Upper lobe of left lung (tissue), 6 donors: ENCODE results near the gene CSPG5. TPM values are rescaled to one million over a fixed set of nuclear protein-coding genes. Genes with fewer than 3 reads are reported as not detected.
A peak's percentile ranks its signal among the peaks of the same experiment; 100 is the strongest.

Experiments used
- ATAC-seq, 2 donors: fragments of 200-7000 bp; cut with Tn5 transposase; one replicate each; pipeline ENCODE4 v1.9.1; 2022; ENCODE audit warnings: mild to moderate bottlenecking in 2 of 2, moderate library complexity in 2 of 2; ENCODE audit not compliant: low FRiP score in 2 of 2
- DNase-seq, 2 donors: peaks; one replicate each; pipeline ENCODE4 v3.0.0-alpha.2; 2019 to 2020
- H3K27ac ChIP-seq, 4 donors: fragments of 200-600 bp; sonication (generic); one replicate each; pipeline ENCODE4 v1.5.1; 2016 to 2019
- H3K27me3 ChIP-seq, 4 donors: fragments of 200-600 bp; sonication (generic); one replicate each; pipeline ENCODE4 v1.5.1; 2017 to 2019
- H3K36me3 ChIP-seq, 4 donors: fragments of 200-600 bp; sonication (generic); one replicate each; pipeline ENCODE4 v1.5.1; 2016 to 2019
- H3K4me1 ChIP-seq, 4 donors: fragments of 200-600 bp; sonication (generic); one replicate each; pipeline ENCODE4 v1.5.1; 2018 to 2019
- H3K4me3 ChIP-seq, 4 donors: fragments of 200-600 bp; sonication (generic); one replicate each; pipeline ENCODE4 v1.5.1; 2017 to 2019; ENCODE audit warnings: mild to moderate bottlenecking in 2 of 4, moderate library complexity in 1 of 4
- H3K9me3 ChIP-seq, 4 donors: fragments of 200-600 bp; sonication (generic); one replicate each; pipeline ENCODE4 v1.5.1; 2018 to 2019
- EP300 ChIP-seq, 4 donors: sonication (generic); formaldehyde crosslinking; IDR thresholded peaks; one replicate each; pipeline ENCODE4 v1.5.1; 2017; ENCODE audit warnings: antibody characterized with exemption in 4 of 4, control low read depth in 2 of 4
- POLR2A ChIP-seq, 4 donors: fragments of 450-650 bp; IDR thresholded peaks; one replicate each; pipeline ENCODE4 v1.5.1; 2016 to 2017; ENCODE audit warnings: antibody characterized with exemption in 4 of 4, mild to moderate bottlenecking in 2 of 4
- POLR2AphosphoS5 ChIP-seq, 2 donors: sonication (generic); formaldehyde crosslinking; IDR thresholded peaks; one replicate each; pipeline ENCODE4 v1.5.1; 2017; ENCODE audit warnings: antibody characterized with exemption in 2 of 2
- WGBS, 2 donors: methylation state at CpG; one replicate each; pipeline ENCODE4 v1.1.5; 2017 to 2018; 5-methylcytosine and 5-hydroxymethylcytosine counted together
- total RNA-seq, 6 donors: library from RNA; depleted of rRNA in 4 of 6; stranded (reverse); fragments of >200 nt in 4 of 6; gene quantifications; one replicate each; pipeline versions ENCODE4 v1.1.0 to v1.2.1, GENCODE V29; 2016 to 2021
- TF ChIP-seq, protein P1 (sequence below), 6 experiments: fragments of 450-650 bp in 4 of 6; fragments of 200-600 bp in 2 of 6; sonication (generic) in 2 of 6; IDR thresholded peaks; one replicate each; pipeline ENCODE4 v1.5.1; 2016 to 2019; ENCODE audit warnings: antibody characterized with exemption in 6 of 6
- donor health status: DM: no; HTN: no; CAD: no; lungs with moderate emphysema.
- donor health status: DM: no; HTN: yes; CAD: no; lungs with severe emphysema.

Gene CSPG5
- total RNA-seq, 6 donors from 2014 or later = 4.2 to 12.3 (median 6.5) TPM

- 94 to 97% methylated on average over 6 of the region's 6 CpGs for WGBS, 2 donors
- H3K4me1 ChIP-seq = no peaks in the 10 kb centered on the region
- H3K36me3 ChIP-seq = no peaks in the 10 kb centered on the region
- ATAC-seq (no peak), DNase-seq (no peak)
- H3K9me3 ChIP-seq = no peaks in the 10 kb centered on the region
- no peak overlapping the region for H3K4me3 ChIP-seq
- no peak overlapping the region for H3K27ac ChIP-seq
- no peaks in the 10 kb centered on the region for H3K27me3 ChIP-seq
- no peak for TF ChIP-seq POLR2AphosphoS5 (IDR thresholded peaks at IDR 0.05)
Observed at GRCh38 chr3:47568901-47569300, 9.8 kb downstream of the CSPG5 start.

DNA sequence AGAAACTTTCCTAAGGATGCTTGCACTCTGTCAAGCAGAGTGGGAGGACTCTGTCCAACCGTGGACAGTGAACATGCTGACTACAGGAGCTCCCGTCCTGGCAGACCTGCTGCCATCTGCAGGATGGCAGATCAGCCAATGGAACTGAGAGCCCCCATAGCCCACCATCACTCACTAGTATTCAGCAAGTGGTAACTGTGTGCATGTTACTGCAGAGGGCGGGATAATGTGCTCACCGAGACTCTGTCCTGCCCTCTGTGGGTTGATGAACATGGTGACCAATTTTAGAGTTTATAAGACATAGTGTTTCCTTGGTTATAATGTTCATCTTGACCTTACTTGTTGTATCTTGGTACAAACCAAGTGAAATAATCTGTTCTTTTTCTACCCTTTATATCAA, 11.5 kb downstream of the CSPG5 start:
- TF ChIP-seq EP300 (IDR thresholded peaks at IDR 0.05) (no peak), POLR2AphosphoS5 (IDR thresholded peaks at IDR 0.05) (no peak), POLR2A (IDR thresholded peaks at IDR 0.05) (no peak)
- TF ChIP-seq, protein P1, sequence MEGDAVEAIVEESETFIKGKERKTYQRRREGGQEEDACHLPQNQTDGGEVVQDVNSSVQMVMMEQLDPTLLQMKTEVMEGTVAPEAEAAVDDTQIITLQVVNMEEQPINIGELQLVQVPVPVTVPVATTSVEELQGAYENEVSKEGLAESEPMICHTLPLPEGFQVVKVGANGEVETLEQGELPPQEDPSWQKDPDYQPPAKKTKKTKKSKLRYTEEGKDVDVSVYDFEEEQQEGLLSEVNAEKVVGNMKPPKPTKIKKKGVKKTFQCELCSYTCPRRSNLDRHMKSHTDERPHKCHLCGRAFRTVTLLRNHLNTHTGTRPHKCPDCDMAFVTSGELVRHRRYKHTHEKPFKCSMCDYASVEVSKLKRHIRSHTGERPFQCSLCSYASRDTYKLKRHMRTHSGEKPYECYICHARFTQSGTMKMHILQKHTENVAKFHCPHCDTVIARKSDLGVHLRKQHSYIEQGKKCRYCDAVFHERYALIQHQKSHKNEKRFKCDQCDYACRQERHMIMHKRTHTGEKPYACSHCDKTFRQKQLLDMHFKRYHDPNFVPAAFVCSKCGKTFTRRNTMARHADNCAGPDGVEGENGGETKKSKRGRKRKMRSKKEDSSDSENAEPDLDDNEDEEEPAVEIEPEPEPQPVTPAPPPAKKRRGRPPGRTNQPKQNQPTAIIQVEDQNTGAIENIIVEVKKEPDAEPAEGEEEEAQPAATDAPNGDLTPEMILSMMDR (IDR thresholded peaks at IDR 0.05) = no peak
- Histone ChIP-seq H3K4me3 (no peak overlapping the region), H3K9me3 (no peaks in the 10 kb centered on the region), H3K4me1 (no peaks in the 10 kb centered on the region), H3K27me3 (no peaks in the 10 kb centered on the region), H3K27ac (no peak overlapping the region), H3K36me3 (no peaks in the 10 kb centered on the region)
- no peak for ATAC-seq
- WGBS, 2 donors = 70 to 82% methylated on average over 4 of the region's 4 CpGs
- no peak for DNase-seq

DNA sequence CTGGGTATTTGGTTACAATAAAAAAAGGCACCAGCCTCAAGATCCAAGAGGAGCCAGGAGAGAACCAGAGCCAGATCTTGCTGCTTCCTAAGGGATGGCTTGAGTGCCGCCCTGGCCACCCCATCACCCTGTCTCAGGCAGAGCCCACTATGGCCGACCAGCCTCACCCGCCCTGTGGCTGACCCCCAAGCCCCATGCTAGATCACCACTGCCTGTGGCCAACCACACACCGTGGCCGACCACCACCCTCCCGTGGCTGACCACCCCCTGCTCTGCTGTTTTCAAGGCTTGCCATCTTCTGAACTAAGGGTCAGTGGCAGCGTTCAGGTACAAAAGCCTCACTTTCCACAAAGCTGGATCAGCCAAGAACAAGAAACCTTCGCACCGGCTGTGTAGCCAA, 12.0 kb downstream of the CSPG5 start:
- no peak overlapping the region for H3K27ac ChIP-seq
- TF ChIP-seq EP300 (IDR thresholded peaks at IDR 0.05) (no peak), POLR2AphosphoS5 (IDR thresholded peaks at IDR 0.05) (no peak), POLR2A (IDR thresholded peaks at IDR 0.05) (no peak)
- TF ChIP-seq, protein P1 (IDR thresholded peaks at IDR 0.05) = no peak
- H3K4me3 ChIP-seq = no peak overlapping the region
- no peaks in the 10 kb centered on the region for H3K9me3 ChIP-seq
- no peak for DNase-seq
- H3K36me3 ChIP-seq = no peaks in the 10 kb centered on the region
- WGBS, 2 donors = 86 to 95% methylated on average over 9 of the region's 9 CpGs
- no peaks in the 10 kb centered on the region for H3K27me3 ChIP-seq
- ATAC-seq = peak in 1 of 2 donors; percentile 52
- H3K4me1 ChIP-seq = no peaks in the 10 kb centered on the region

DNA sequence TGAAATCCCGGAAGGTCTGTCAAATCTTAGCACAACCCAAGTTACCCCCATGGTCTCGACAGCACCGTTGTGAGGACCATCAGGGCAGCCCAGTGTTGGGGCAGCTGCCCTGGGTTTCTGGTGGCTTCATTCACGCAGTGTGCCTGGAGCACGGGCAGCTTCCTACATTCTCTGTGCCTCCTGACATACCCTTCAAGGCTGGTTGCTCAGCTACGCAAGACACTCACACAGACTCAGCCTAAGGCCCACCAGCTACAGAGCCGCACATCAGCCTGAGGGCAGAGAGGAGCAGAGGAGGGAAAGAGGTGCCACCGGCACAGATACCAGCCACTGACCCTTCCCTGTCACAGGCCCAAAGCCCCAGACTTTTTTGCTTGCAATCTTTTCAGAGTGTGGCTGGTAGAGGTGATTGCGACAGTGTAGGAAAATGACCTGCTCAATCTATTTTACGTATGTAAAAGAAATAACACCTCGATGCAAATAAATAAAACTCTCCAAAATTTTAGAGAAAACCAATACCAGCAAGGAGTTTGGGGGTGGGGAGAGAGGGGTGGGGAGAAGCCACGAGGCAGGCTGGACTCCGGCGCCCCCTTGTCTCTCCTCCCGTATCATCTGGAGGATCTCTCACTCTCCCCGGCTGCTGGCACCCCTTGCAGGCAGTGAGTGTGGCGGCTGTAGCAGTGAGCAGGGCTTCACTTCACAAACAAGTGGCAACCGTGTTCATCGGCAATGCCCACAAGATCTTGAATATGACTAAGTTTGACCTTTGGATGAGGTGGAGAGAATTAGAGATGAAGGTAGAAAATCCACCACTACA, 12.7 kb downstream of the CSPG5 start:
- Histone ChIP-seq H3K27me3 (no peaks in the 10 kb centered on the region), H3K27ac (no peak overlapping the region), H3K9me3 (no peaks in the 10 kb centered on the region), H3K36me3 (no peaks in the 10 kb centered on the region), H3K4me3 (no peak overlapping the region), H3K4me1 (no peaks in the 10 kb centered on the region)
- DNase-seq = no peak
- no peak for ATAC-seq
- no peak for TF ChIP-seq POLR2AphosphoS5 (IDR thresholded peaks at IDR 0.05)
- no peak for TF ChIP-seq EP300 (IDR thresholded peaks at IDR 0.05)
- TF ChIP-seq POLR2A (IDR thresholded peaks at IDR 0.05) = no peak
- TF ChIP-seq, protein P1 (IDR thresholded peaks at IDR 0.05) = no peak
- 78 to 84% methylated on average over 18 to 19 of the region's 19 CpGs for WGBS, 2 donors

GRCh38 chr3:47556351-47556750, 22.3 kb downstream of the CSPG5 start:
- ATAC-seq = no peak

More at GRCh38 chr3:47556351-47556750, 22.3 kb downstream of the CSPG5 start:
- TF ChIP-seq POLR2A (IDR thresholded peaks at IDR 0.05) (no peak), POLR2AphosphoS5 (IDR thresholded peaks at IDR 0.05) (no peak), EP300 (IDR thresholded peaks at IDR 0.05) (no peak)
- TF ChIP-seq, protein P1 (IDR thresholded peaks at IDR 0.05) = no peak
- H3K27me3 ChIP-seq = no peaks in the 10 kb centered on the region
- no peaks in the 10 kb centered on the region for H3K9me3 ChIP-seq
- WGBS, 2 donors = 76 to 92% methylated on average over 2 of the region's 2 CpGs
- H3K4me1 ChIP-seq = no peaks in the 10 kb centered on the region
- no peaks in the 10 kb centered on the region for H3K36me3 ChIP-seq
- no peak overlapping the region for H3K27ac ChIP-seq
- H3K4me3 ChIP-seq = no peak overlapping the region
- no peak for DNase-seq
